Measurements from ENCODE around the gene GPR17. TPM values are rescaled to one million over a fixed set of nuclear protein-coding genes. Genes with fewer than 3 reads are reported as not detected.

GPR17 gene
- total RNA-seq, 2 experiments from 2014 or later: not detected

- peaks cover 8% of the 10 kb centered on the region for H3K9me3 Mint-ChIP-seq
- peaks cover 3% of the 10 kb centered on the region for H3K36me3 Mint-ChIP-seq (ENCODE audit: low read depth)
- ChIA-PET POLR2A (no interaction called here), CTCF (interaction anchor here (0.7 to 1.3 kb wide), 3 partner anchors 11 to 51 kb away, joined by 3 to 4 read pairs (median 3); no protein-coding TSS in a partner anchor)
- no peak for TF ChIP-seq CTCF (IDR thresholded peaks at IDR 0.05)
- no peak for DNase-seq
- H3K27me3 Mint-ChIP-seq: peaks cover 1% of the 10 kb centered on the region
- peaks cover 5% of the 10 kb centered on the region for H3K4me1 Mint-ChIP-seq (ENCODE audit: low read depth)
- no peak for ATAC-seq
- intact Hi-C loops (cut with micrococcal nuclease): no loop called here
- no peak overlapping the region for H3K27ac Mint-ChIP-seq
- H3K4me3 Mint-ChIP-seq: no peak overlapping the region
These were observed 47.2 kb upstream of the GPR17 start for GRCh38 chr2:127598711-127599110.

GRCh38 chr2:127599211-127599610 lies 46.7 kb upstream of the GPR17 start:
- DNase-seq (no peak), ATAC-seq (no peak)
- no peak for TF ChIP-seq CTCF (IDR thresholded peaks at IDR 0.05)
- CTCF ChIA-PET: interaction anchor here (0.7 to 1.3 kb wide), 4 partner anchors 8 to 50 kb away, joined by 3 to 5 read pairs (median 4); no protein-coding TSS in a partner anchor
- POLR2A ChIA-PET: interaction anchor here (0.6 kb wide), 1 partner anchor 33 kb away, joined by 3 read pairs; no protein-coding TSS in a partner anchor
- intact Hi-C loops (cut with micrococcal nuclease): no loop called here
- no peak overlapping the region for H3K27ac Mint-ChIP-seq
- H3K4me1 Mint-ChIP-seq (ENCODE audit: low read depth): peaks cover 5% of the 10 kb centered on the region
- peaks cover 8% of the 10 kb centered on the region for H3K9me3 Mint-ChIP-seq
- H3K4me3 Mint-ChIP-seq: no peak overlapping the region
- H3K27me3 Mint-ChIP-seq: peaks cover 1% of the 10 kb centered on the region
- H3K36me3 Mint-ChIP-seq (ENCODE audit: low read depth): peaks cover 3% of the 10 kb centered on the region

- peaks cover 3% of the 10 kb centered on the region for H3K4me1 Mint-ChIP-seq (ENCODE audit: low read depth)
- H3K9me3 Mint-ChIP-seq: peaks cover 8% of the 10 kb centered on the region
- intact Hi-C loops (cut with micrococcal nuclease): no loop called here
- peaks cover 1% of the 10 kb centered on the region for H3K27me3 Mint-ChIP-seq
- H3K4me3 Mint-ChIP-seq: no peak overlapping the region
- H3K27ac Mint-ChIP-seq: no peak overlapping the region
- no peak for TF ChIP-seq CTCF (IDR thresholded peaks at IDR 0.05)
- ChIA-PET CTCF (interaction anchor here (1.0 to 4.9 kb wide), 6 partner anchors 14 to 90 kb away, joined by 3 to 35 read pairs (median 4); no protein-coding TSS in a partner anchor), POLR2A (no interaction called here)
- no peak for ATAC-seq
- H3K36me3 Mint-ChIP-seq (ENCODE audit: low read depth): peaks cover 3% of the 10 kb centered on the region
- no peak for DNase-seq
These were observed 41.0 kb upstream of the GPR17 start for GRCh38 chr2:127604986-127605385.

GRCh38 chr2:127605691-127606263 lies 40.2 kb upstream of the GPR17 start:
- POLR2A ChIA-PET: no interaction called here
- TF ChIP-seq CTCF (IDR thresholded peaks at IDR 0.05): no peak
- H3K4me1 Mint-ChIP-seq (ENCODE audit: low read depth): peaks cover 3% of the 10 kb centered on the region
- no peak overlapping the region for H3K4me3 Mint-ChIP-seq
- no peak overlapping the region for H3K27ac Mint-ChIP-seq
- ATAC-seq (no peak), DNase-seq (no peak)
- CTCF ChIA-PET: interaction anchor here (1.0 to 4.9 kb wide), 2 partner anchors 14 to 31 kb away, joined by 3 to 35 read pairs; no protein-coding TSS in a partner anchor
- H3K36me3 Mint-ChIP-seq (ENCODE audit: low read depth): peaks cover 3% of the 10 kb centered on the region
- intact Hi-C loops (cut with micrococcal nuclease): no loop called here
- H3K27me3 Mint-ChIP-seq: peaks cover under 1% of the 10 kb centered on the region
- peaks cover 8% of the 10 kb centered on the region for H3K9me3 Mint-ChIP-seq

GRCh38 chr2:127606625-127607398 lies 39.1 kb upstream of the GPR17 start:
- Mint-ChIP-seq H3K4me3 (no peak overlapping the region), H3K27me3 (no peaks in the 10 kb centered on the region), H3K9me3 (peaks cover 8% of the 10 kb centered on the region), H3K4me1 (ENCODE audit: low read depth) (peaks cover 3% of the 10 kb centered on the region), H3K36me3 (ENCODE audit: low read depth) (peaks cover 3% of the 10 kb centered on the region), H3K27ac (no peak overlapping the region)
- intact Hi-C loops (cut with micrococcal nuclease): no loop called here
- ATAC-seq (no peak), DNase-seq (no peak)
- TF ChIP-seq CTCF (IDR thresholded peaks at IDR 0.05): no peak
- ChIA-PET POLR2A (interaction anchor here (0.7 kb wide), 1 partner anchor 33 kb away, joined by 3 read pairs; no protein-coding TSS in a partner anchor), CTCF (interaction anchor here (4.9 kb wide), 1 partner anchor 15 kb away, joined by 35 read pairs; no protein-coding TSS in a partner anchor)
